Erythroblast (primary cell): ENCODE results near the gene HSD17B14.

ENCODE experiments used
- GATA1 ChIP-seq: IDR thresholded peaks from 2 replicates; pipeline ENCODE4 v1.6.1; 2011; ENCODE audit warnings: low read depth, mild to moderate bottlenecking, control low read depth, low read length, moderate library complexity
- POLR2A ChIP-seq: IDR thresholded peaks from 2 replicates; pipeline ENCODE4 v1.6.1; 2011; ENCODE audit warnings: mild to moderate bottlenecking, low read length

DNA sequence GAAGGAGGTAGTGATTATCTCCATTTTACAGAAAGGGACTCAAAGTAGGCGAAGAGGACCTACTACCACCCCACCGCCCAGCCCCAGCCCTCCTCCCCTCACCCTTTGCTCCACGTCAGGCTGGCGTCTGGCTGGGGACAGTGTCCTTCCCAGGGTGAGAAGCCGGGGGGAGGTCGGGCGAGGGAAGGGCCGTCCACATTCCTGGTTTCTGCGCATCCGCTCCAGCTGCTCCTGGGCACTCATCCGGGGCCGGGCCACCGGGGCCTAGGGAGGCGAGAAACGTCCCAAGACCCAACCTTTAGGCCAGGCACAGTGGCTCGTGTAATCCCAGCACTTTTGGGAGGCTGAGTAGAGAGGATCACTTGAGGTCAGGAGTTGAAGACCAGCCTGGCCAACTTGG lies 4.8 kb upstream of the HSD17B14 start:
- TF ChIP-seq POLR2A (no peak), GATA1 (no peak)
